HepG2 (cell line): ENCODE data around the gene NT5DC4. TPM values are rescaled to one million over a fixed set of nuclear protein-coding genes. Genes with fewer than 3 reads are reported as not detected.

Source experiments
- HNRNPLL ChIP-seq: fragments of 200-400 bp; formaldehyde crosslinking; IDR thresholded peaks from 2 replicates; pipeline ENCODE4 v1.6.1; 2017; ENCODE audit warnings: mild to moderate bottlenecking, low read depth, low read length; ENCODE audit not compliant: poor library complexity, severe bottlenecking
- SALL1 ChIP-seq: sonication (generic); formaldehyde crosslinking; IDR thresholded peaks from 2 replicates; pipeline ENCODE4 v1.8.0; 2022; ENCODE audit warnings: mild to moderate bottlenecking, missing genetic modification reagents
- SKI ChIP-seq: fragments of 450-650 bp; IDR thresholded peaks from one replicate; pipeline ENCODE4 v1.6.1; 2018; ENCODE audit warnings: mild to moderate bottlenecking; ENCODE audit not compliant: partially characterized antibody
- SPEN ChIP-seq: sonication (generic); formaldehyde crosslinking; IDR thresholded peaks from 2 replicates; pipeline ENCODE4 v1.5.1; 2020; ENCODE audit warnings: low read depth, mild to moderate bottlenecking, missing genetic modification reagents
- TEAD3 ChIP-seq: optimal IDR thresholded peaks from 2 replicates; pipeline ENCODE3; 2016; ENCODE audit warnings: borderline replicate concordance
- ZFP41 ChIP-seq: sonication (generic); formaldehyde crosslinking; IDR thresholded peaks from 2 replicates; pipeline ENCODE4 v1.4.0; 2020; ENCODE audit warnings: mild to moderate bottlenecking, missing genetic modification reagents, borderline replicate concordance
- ZNF513 ChIP-seq: sonication (generic); formaldehyde crosslinking; conservative IDR thresholded peaks from 2 replicates; pipeline ENCODE4 v1.5.0; 2020; ENCODE audit warnings: missing genetic modification reagents
- ZNF607 ChIP-seq: sonication (generic); formaldehyde crosslinking; IDR thresholded peaks from 2 replicates; pipeline ENCODE4 v1.5.1; 2020; ENCODE audit warnings: missing genetic modification reagents, mild to moderate bottlenecking, borderline replicate concordance
- ZSCAN21 ChIP-seq: sonication (generic); formaldehyde crosslinking; IDR thresholded peaks from 2 replicates; pipeline ENCODE4 v1.8.0; 2022; ENCODE audit warnings: mild to moderate bottlenecking, missing genetic modification reagents, moderate library complexity, borderline replicate concordance
- polyA plus RNA-seq, 8 experiments: library from polyadenylated mRNA; depleted of rRNA in 3 of 8; stranded (reverse) in 7 of 8; unstranded in 1 of 8; fragments of >200 nt; fragmentation: Illumina TruSeq in 4 of 8; extraction: Trizol in 4 of 8; gene quantifications; 2 replicates each; pipeline versions ENCODE4 v1.2.1 to v1.2.3, GENCODE V29; 2011 to 2016; ENCODE audit warnings: low read depth in 4 of 8, missing spikeins in 1 of 8, mixed read lengths in 1 of 8; ENCODE audit not compliant: insufficient read depth in 1 of 8
- total RNA-seq, 5 experiments: library from RNA; depleted of rRNA; stranded (reverse); fragments of >200 nt; fragmentation: Illumina TruSeq; extraction: Trizol; gene quantifications; 2 replicates each; pipeline ENCODE4 v1.2.3, GENCODE V29; 2016; ENCODE audit warnings: low read depth in 1 of 5
- TF ChIP-seq, protein P1 (sequence below): sonication (generic); formaldehyde crosslinking; IDR thresholded peaks from 2 replicates; pipeline ENCODE4 v1.5.0; 2020; ENCODE audit warnings: mild to moderate bottlenecking, missing genetic modification reagents, borderline replicate concordance
- TF ChIP-seq, protein P2 (sequence below): sonication (generic); formaldehyde crosslinking; IDR thresholded peaks from 2 replicates; pipeline ENCODE4 v1.5.0; 2020; ENCODE audit warnings: mild to moderate bottlenecking, missing genetic modification reagents, moderate library complexity
- TF ChIP-seq, protein P3 (sequence below): sonication (generic); formaldehyde crosslinking; IDR thresholded peaks from 2 replicates; pipeline ENCODE4 v1.4.0; 2020; ENCODE audit warnings: mild to moderate bottlenecking, missing genetic modification reagents
- TF ChIP-seq, protein P4 (sequence below): sonication (generic); formaldehyde crosslinking; IDR thresholded peaks from 2 replicates; pipeline ENCODE4 v1.4.0; 2020; ENCODE audit warnings: missing genetic modification reagents, borderline replicate concordance

Gene NT5DC4
- total and polyA plus RNA-seq, 2 of the 13 experiments (the other 11 are each of a cell fraction or from before 2014, with no cell fraction given) = 0.04 to 4.2 TPM

- TF ChIP-seq, protein P1, sequence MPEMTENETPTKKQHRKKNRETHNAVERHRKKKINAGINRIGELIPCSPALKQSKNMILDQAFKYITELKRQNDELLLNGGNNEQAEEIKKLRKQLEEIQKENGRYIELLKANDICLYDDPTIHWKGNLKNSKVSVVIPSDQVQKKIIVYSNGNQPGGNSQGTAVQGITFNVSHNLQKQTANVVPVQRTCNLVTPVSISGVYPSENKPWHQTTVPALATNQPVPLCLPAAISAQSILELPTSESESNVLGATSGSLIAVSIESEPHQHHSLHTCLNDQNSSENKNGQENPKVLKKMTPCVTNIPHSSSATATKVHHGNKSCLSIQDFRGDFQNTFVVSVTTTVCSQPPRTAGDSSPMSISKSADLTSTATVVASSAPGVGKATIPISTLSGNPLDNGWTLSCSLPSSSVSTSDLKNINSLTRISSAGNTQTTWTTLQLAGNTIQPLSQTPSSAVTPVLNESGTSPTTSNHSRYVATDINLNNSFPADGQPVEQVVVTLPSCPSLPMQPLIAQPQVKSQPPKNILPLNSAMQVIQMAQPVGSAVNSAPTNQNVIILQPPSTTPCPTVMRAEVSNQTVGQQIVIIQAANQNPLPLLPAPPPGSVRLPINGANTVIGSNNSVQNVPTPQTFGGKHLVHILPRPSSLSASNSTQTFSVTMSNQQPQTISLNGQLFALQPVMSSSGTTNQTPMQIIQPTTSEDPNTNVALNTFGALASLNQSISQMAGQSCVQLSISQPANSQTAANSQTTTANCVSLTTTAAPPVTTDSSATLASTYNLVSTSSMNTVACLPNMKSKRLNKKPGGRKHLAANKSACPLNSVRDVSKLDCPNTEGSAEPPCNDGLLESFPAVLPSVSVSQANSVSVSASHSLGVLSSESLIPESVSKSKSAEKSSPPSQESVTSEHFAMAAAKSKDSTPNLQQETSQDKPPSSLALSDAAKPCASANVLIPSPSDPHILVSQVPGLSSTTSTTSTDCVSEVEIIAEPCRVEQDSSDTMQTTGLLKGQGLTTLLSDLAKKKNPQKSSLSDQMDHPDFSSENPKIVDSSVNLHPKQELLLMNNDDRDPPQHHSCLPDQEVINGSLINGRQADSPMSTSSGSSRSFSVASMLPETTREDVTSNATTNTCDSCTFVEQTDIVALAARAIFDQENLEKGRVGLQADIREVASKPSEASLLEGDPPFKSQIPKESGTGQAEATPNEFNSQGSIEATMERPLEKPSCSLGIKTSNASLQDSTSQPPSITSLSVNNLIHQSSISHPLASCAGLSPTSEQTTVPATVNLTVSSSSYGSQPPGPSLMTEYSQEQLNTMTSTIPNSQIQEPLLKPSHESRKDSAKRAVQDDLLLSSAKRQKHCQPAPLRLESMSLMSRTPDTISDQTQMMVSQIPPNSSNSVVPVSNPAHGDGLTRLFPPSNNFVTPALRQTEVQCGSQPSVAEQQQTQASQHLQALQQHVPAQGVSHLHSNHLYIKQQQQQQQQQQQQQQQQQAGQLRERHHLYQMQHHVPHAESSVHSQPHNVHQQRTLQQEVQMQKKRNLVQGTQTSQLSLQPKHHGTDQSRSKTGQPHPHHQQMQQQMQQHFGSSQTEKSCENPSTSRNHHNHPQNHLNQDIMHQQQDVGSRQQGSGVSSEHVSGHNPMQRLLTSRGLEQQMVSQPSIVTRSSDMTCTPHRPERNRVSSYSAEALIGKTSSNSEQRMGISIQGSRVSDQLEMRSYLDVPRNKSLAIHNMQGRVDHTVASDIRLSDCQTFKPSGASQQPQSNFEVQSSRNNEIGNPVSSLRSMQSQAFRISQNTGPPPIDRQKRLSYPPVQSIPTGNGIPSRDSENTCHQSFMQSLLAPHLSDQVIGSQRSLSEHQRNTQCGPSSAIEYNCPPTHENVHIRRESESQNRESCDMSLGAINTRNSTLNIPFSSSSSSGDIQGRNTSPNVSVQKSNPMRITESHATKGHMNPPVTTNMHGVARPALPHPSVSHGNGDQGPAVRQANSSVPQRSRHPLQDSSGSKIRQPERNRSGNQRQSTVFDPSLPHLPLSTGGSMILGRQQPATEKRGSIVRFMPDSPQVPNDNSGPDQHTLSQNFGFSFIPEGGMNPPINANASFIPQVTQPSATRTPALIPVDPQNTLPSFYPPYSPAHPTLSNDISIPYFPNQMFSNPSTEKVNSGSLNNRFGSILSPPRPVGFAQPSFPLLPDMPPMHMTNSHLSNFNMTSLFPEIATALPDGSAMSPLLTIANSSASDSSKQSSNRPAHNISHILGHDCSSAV (CRISPR knock-in tag) = no peak
- TF ChIP-seq SPEN (CRISPR knock-in tag) (peak; percentile 29; the same call in 1 of the 2 replicates), ZFP41 (CRISPR knock-in tag) (no peak), HNRNPLL (no peak), SKI (peak; percentile 35), SALL1 (CRISPR knock-in tag) (peak; percentile 63), ZNF513 (CRISPR knock-in tag) (no peak), ZSCAN21 (CRISPR knock-in tag) (no peak), TEAD3 (CRISPR knock-in tag) (peak; percentile 53), ZNF607 (CRISPR knock-in tag) (no peak)
- TF ChIP-seq, protein P2, sequence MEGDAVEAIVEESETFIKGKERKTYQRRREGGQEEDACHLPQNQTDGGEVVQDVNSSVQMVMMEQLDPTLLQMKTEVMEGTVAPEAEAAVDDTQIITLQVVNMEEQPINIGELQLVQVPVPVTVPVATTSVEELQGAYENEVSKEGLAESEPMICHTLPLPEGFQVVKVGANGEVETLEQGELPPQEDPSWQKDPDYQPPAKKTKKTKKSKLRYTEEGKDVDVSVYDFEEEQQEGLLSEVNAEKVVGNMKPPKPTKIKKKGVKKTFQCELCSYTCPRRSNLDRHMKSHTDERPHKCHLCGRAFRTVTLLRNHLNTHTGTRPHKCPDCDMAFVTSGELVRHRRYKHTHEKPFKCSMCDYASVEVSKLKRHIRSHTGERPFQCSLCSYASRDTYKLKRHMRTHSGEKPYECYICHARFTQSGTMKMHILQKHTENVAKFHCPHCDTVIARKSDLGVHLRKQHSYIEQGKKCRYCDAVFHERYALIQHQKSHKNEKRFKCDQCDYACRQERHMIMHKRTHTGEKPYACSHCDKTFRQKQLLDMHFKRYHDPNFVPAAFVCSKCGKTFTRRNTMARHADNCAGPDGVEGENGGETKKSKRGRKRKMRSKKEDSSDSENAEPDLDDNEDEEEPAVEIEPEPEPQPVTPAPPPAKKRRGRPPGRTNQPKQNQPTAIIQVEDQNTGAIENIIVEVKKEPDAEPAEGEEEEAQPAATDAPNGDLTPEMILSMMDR (CRISPR knock-in tag) = peak; percentile 87
- TF ChIP-seq, protein P3, sequence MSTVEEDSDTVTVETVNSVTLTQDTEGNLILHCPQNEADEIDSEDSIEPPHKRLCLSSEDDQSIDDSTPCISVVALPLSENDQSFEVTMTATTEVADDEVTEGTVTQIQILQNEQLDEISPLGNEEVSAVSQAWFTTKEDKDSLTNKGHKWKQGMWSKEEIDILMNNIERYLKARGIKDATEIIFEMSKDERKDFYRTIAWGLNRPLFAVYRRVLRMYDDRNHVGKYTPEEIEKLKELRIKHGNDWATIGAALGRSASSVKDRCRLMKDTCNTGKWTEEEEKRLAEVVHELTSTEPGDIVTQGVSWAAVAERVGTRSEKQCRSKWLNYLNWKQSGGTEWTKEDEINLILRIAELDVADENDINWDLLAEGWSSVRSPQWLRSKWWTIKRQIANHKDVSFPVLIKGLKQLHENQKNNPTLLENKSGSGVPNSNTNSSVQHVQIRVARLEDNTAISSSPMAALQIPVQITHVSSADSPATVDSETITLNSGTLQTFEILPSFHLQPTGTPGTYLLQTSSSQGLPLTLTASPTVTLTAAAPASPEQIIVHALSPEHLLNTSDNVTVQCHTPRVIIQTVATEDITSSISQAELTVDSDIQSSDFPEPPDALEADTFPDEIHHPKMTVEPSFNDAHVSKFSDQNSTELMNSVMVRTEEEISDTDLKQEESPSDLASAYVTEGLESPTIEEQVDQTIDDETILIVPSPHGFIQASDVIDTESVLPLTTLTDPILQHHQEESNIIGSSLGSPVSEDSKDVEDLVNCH (CRISPR knock-in tag) = no peak
- TF ChIP-seq, protein P4, sequence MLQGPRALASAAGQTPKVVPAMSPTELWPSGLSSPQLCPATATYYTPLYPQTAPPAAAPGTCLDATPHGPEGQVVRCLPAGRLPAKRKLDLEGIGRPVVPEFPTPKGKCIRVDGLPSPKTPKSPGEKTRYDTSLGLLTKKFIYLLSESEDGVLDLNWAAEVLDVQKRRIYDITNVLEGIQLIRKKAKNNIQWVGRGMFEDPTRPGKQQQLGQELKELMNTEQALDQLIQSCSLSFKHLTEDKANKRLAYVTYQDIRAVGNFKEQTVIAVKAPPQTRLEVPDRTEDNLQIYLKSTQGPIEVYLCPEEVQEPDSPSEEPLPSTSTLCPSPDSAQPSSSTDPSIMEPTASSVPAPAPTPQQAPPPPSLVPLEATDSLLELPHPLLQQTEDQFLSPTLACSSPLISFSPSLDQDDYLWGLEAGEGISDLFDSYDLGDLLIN (CRISPR knock-in tag) = no peak
Observed at GRCh38 chr2:112690853-112691401, 29.9 kb upstream of the NT5DC4 start (continued).
